Astrocyte (in vitro differentiated cells and primary cell): ENCODE results near the gene KNDC1. TPM values are rescaled to one million over a fixed set of nuclear protein-coding genes. Genes with fewer than 3 reads are reported as not detected.

Source experiments
- DNase-seq: peaks from one replicate; pipeline ENCODE4 v3.0.0-alpha.2; 2010; ENCODE audit warnings: low read depth
- FAIRE-seq: peaks from 2 replicates; lab custom pipeline; 2011; peaks lifted over from hg19 to GRCh38; lab: Jason Lieb, UNC
- H2AFZ ChIP-seq: 2 replicates; pipeline ENCODE4 v1.6.0; 2012; ENCODE audit warnings: low read depth, low read length, inconsistent platforms
- H3K27ac ChIP-seq: 2 replicates; pipeline ENCODE4 v1.5.1; 2011; ENCODE audit warnings: low read depth, low read length, inconsistent platforms
- H3K27me3 ChIP-seq: 2 replicates; pipeline ENCODE4 v1.6.0; 2011; ENCODE audit warnings: low read length, inconsistent platforms; ENCODE audit not compliant: insufficient read depth
- H3K36me3 ChIP-seq: 2 replicates; pipeline ENCODE4 v1.5.1; 2011; ENCODE audit warnings: low read length, inconsistent platforms; ENCODE audit not compliant: insufficient read depth
- H3K4me1 ChIP-seq: 2 replicates; pipeline ENCODE4 v1.5.1; 2011; ENCODE audit warnings: low read length, inconsistent platforms; ENCODE audit not compliant: insufficient read depth
- H3K4me2 ChIP-seq: 2 replicates; pipeline ENCODE4 v1.6.0; 2012; ENCODE audit warnings: low read length, inconsistent platforms
- H3K4me3 ChIP-seq: 2 replicates; pipeline ENCODE4 v1.5.1; 2011; ENCODE audit warnings: low read depth, mild to moderate bottlenecking, low read length, inconsistent platforms; ENCODE audit not compliant: insufficient read depth
- H3K79me2 ChIP-seq: 2 replicates; pipeline ENCODE4 v1.6.0; 2012; ENCODE audit warnings: mild to moderate bottlenecking, low read length, inconsistent platforms; ENCODE audit not compliant: insufficient read depth
- H3K9ac ChIP-seq: 2 replicates; pipeline ENCODE4 v1.6.0; 2012; ENCODE audit warnings: mild to moderate bottlenecking, low read length, inconsistent platforms
- H3K9me3 ChIP-seq: 2 replicates; pipeline ENCODE4 v1.5.1; 2012; ENCODE audit warnings: low read depth, mild to moderate bottlenecking, low read length, inconsistent platforms; ENCODE audit not compliant: insufficient read depth
- H4K20me1 ChIP-seq: 2 replicates; pipeline ENCODE4 v1.6.0; 2012; ENCODE audit warnings: low read length, inconsistent platforms; ENCODE audit not compliant: insufficient read depth
- H3K27ac Mint-ChIP-seq: one replicate; pipeline ENCODE4 v1.8.0; 2021; ENCODE audit warnings: mild to moderate bottlenecking, mixed read lengths; ENCODE audit not compliant: unreplicated experiment
- H3K27me3 Mint-ChIP-seq: one replicate; pipeline ENCODE4 v1.8.0; 2021; ENCODE audit warnings: low read depth, mixed read lengths; ENCODE audit not compliant: unreplicated experiment
- H3K36me3 Mint-ChIP-seq: one replicate; pipeline ENCODE4 v1.8.0; 2021; ENCODE audit warnings: low read depth, mixed read lengths; ENCODE audit not compliant: unreplicated experiment
- H3K4me1 Mint-ChIP-seq: one replicate; pipeline ENCODE4 v1.8.0; 2021; ENCODE audit warnings: low read depth, mixed read lengths; ENCODE audit not compliant: unreplicated experiment
- H3K4me3 Mint-ChIP-seq: one replicate; pipeline ENCODE4 v1.8.0; 2021; ENCODE audit warnings: mild to moderate bottlenecking, moderate library complexity, mixed read lengths; ENCODE audit not compliant: unreplicated experiment
- H3K9me3 Mint-ChIP-seq: one replicate; pipeline ENCODE4 v1.8.0; 2021; ENCODE audit warnings: mild to moderate bottlenecking, mixed read lengths; ENCODE audit not compliant: unreplicated experiment
- CTCF ChIP-seq: IDR thresholded peaks from 2 replicates; pipeline ENCODE4 v1.5.1; 2011; ENCODE audit warnings: low read depth, mild to moderate bottlenecking, inconsistent platforms, low read length, moderate library complexity; ENCODE audit not compliant: insufficient read depth
- EZH2 ChIP-seq: IDR thresholded peaks from 2 replicates; pipeline ENCODE4 v1.6.1; 2012; ENCODE audit warnings: mild to moderate bottlenecking, low read length, inconsistent platforms; ENCODE audit not compliant: insufficient read depth
- total RNA-seq: library from RNA; stranded (reverse); gene quantifications from 2 replicates; pipeline ENCODE4 v1.2.1, GENCODE V29; 2021

Gene KNDC1
- total RNA-seq, 1 donor from 2014 or later, result 2.6 TPM

DNA sequence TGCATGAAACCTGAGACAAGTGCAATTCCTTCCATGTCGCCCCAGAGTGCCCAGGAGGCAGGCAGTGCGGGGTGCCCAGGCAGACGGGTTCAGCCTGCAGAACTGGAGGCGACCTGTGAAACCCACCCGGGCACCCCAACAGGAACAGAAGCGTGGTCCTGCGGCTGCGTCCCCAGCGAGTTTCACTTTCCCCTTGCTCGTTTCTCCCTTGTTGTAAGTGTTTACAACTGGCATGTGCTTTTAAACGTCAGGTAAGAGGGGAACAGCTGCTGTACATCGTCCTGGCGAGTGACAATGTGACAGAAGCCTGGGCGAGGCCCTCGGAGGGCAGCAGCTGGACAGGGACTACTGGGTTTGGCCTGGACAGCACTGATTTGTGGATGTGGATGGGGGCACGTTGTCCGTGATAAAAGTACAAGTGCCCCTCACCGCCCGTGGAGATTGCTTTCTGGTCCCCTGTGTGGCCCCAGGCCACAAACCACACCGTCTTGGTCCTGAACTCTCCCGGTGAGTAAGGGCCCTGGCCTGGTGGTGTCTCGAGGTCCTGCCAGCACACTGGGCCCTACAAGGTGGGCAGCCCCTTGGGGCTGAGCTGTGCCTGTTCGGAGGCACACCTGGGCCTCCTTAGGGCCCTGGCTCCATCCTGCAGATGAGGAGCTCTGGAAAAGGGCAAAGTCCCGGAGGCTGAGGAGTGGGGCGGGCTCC, 81.6 kb downstream of the KNDC1 start:
- H3K27ac Mint-ChIP-seq, result peak overlapping the region; percentile 41
- TF ChIP-seq CTCF (no peak), EZH2 (no peak)
- no peaks in the 10 kb centered on the region for H3K9me3 ChIP-seq
- H4K20me1 ChIP-seq, result no peaks in the 10 kb centered on the region
- peaks cover 29% of the 10 kb centered on the region for H3K27me3 ChIP-seq
- no peak overlapping the region for H3K4me3 Mint-ChIP-seq
- no peak overlapping the region for H3K27ac ChIP-seq
- H2AFZ ChIP-seq, result no peak overlapping the region
- no peaks in the 10 kb centered on the region for H3K79me2 ChIP-seq
- no peaks in the 10 kb centered on the region for H3K9me3 Mint-ChIP-seq
- FAIRE-seq (no peak), DNase-seq (no peak)
- H3K9ac ChIP-seq, result no peak overlapping the region
- H3K4me3 ChIP-seq, result no peak overlapping the region
- no peaks in the 10 kb centered on the region for H3K36me3 Mint-ChIP-seq
- H3K27me3 Mint-ChIP-seq, result peaks cover 46% of the 10 kb centered on the region
- no peaks in the 10 kb centered on the region for H3K36me3 ChIP-seq
- H3K4me2 ChIP-seq, result no peak overlapping the region
- H3K4me1 ChIP-seq, result no peaks in the 10 kb centered on the region
- H3K4me1 Mint-ChIP-seq, result no peaks in the 10 kb centered on the region

DNA sequence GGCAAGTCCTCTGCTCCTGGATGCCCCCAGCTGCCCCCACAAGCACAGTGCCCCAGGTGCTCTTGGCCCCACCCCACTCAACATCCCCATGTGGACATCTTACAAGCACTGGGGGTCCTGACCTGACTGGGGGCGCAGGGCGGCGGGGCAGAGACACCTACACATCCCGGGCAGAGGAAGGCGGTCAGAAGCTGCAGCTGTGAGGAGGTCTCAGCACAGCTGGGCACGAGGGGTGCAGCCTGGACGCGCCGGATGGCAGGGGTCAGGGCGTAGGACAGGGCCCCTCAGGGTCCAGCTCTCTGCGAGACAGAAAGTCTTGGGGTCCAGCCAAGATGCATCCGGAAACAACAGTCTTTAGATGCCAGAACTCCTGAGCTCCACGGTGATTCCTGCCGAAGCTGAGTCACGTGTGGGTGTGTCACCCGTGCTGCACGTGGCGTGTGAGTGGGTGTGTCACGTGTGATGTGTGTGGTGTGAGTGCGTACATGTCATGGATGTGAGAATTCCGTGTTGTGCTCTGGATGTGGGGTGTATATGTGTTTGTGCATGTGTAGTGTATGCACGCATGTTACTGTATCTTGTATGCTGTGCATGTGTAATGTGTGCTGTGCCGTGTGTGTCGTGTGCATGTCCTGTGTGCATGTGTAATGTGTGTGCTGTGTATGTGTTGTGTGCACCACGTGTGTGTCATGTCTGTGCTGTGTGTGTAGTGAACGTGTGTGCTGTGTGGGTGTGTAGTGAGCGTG, 82.8 kb downstream of the KNDC1 start:
- no peaks in the 10 kb centered on the region for H3K9me3 ChIP-seq
- DNase-seq (no peak), FAIRE-seq (no peak)
- H4K20me1 ChIP-seq, result no peaks in the 10 kb centered on the region
- no peak overlapping the region for H2AFZ ChIP-seq
- H3K9ac ChIP-seq, result no peak overlapping the region
- H3K4me3 Mint-ChIP-seq, result no peak overlapping the region
- H3K36me3 Mint-ChIP-seq, result no peaks in the 10 kb centered on the region
- no peak overlapping the region for H3K4me3 ChIP-seq
- no peaks in the 10 kb centered on the region for H3K4me1 Mint-ChIP-seq
- TF ChIP-seq CTCF (no peak), EZH2 (no peak)
- no peaks in the 10 kb centered on the region for H3K4me1 ChIP-seq
- no peak overlapping the region for H3K4me2 ChIP-seq
- no peak overlapping the region for H3K27ac ChIP-seq
- H3K27ac Mint-ChIP-seq, result no peak overlapping the region
- no peaks in the 10 kb centered on the region for H3K9me3 Mint-ChIP-seq
- H3K27me3 ChIP-seq, result peaks cover 29% of the 10 kb centered on the region
- H3K79me2 ChIP-seq, result no peaks in the 10 kb centered on the region
- no peaks in the 10 kb centered on the region for H3K36me3 ChIP-seq
- H3K27me3 Mint-ChIP-seq, result peaks cover 51% of the 10 kb centered on the region

DNA sequence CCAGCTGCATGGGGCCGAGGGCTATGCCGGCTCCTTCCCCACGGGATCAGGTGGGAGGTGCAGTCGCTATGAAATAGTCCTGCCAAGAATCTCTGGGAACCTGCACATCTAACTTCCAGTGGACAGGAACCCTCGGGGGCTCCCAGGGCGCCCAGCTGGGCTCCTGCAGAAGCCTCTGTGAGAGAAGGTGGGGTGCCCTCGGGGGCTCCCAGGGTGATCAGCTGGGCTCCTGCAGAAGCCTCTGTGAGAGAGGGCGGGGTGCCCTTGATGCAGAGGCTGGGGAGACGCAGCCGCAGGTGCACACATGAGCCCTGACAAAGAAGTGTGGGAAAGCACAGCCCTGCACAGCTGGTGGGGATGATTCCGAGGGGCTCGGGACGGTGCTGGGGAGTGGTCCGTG, 83.6 kb downstream of the KNDC1 start:
- no peaks in the 10 kb centered on the region for H3K79me2 ChIP-seq
- H2AFZ ChIP-seq, result no peak overlapping the region
- FAIRE-seq (no peak), DNase-seq (no peak)
- H3K27me3 Mint-ChIP-seq, result peaks cover 47% of the 10 kb centered on the region
- no peak overlapping the region for H3K27ac ChIP-seq
- no peak overlapping the region for H3K9ac ChIP-seq
- H3K36me3 Mint-ChIP-seq, result no peaks in the 10 kb centered on the region
- no peak overlapping the region for H3K4me3 ChIP-seq
- no peaks in the 10 kb centered on the region for H4K20me1 ChIP-seq
- H3K27me3 ChIP-seq, result peaks cover 21% of the 10 kb centered on the region
- no peaks in the 10 kb centered on the region for H3K9me3 ChIP-seq
- no peaks in the 10 kb centered on the region for H3K36me3 ChIP-seq
- H3K4me3 Mint-ChIP-seq, result no peak overlapping the region
- H3K4me1 ChIP-seq, result no peaks in the 10 kb centered on the region
- H3K4me1 Mint-ChIP-seq, result no peaks in the 10 kb centered on the region
- H3K27ac Mint-ChIP-seq, result no peak overlapping the region
- H3K4me2 ChIP-seq, result no peak overlapping the region
- TF ChIP-seq EZH2, result no peak
- no peak for TF ChIP-seq CTCF
- H3K9me3 Mint-ChIP-seq, result no peaks in the 10 kb centered on the region
